Measurements from ENCODE around the gene CIAO2A.
"Not testable (repeated sequence)": the region's sequence is repeated elsewhere in the genome, so short reads cannot be mapped to it uniquely, and the experiment has no call there.

The CIAO2A gene

GRCh38 chr15:64070965-64071851, 22.4 kb downstream of the CIAO2A start:
- no peak for DNase-seq

- no peak for DNase-seq
Observed at GRCh38 chr15:64070106-64070505, 23.5 kb downstream of the CIAO2A start.

- DNase-seq, result no peak
Observed at GRCh38 chr15:64068133-64068532, 25.5 kb downstream of the CIAO2A start.

- DNase-seq, result peak; percentile 80
Observed at GRCh38 chr15:64067564-64068030, 26.0 kb downstream of the CIAO2A start.

GRCh38 chr15:64066451-64066850, 27.2 kb downstream of the CIAO2A start:
- DNase-seq, result no peak

GRCh38 chr15:64060716-64061115, 32.9 kb downstream of the CIAO2A start:
- DNase-seq, result no peak

- DNase-seq, result not testable (repeated sequence)
Observed at GRCh38 chr15:64059104-64059503, 34.5 kb downstream of the CIAO2A start.

GRCh38 chr15:64058279-64058678, 35.4 kb downstream of the CIAO2A start:
- no peak for DNase-seq

GRCh38 chr15:64053674-64054073, 40.0 kb downstream of the CIAO2A start:
- DNase-seq, result not testable (repeated sequence)

GRCh38 chr15:64052925-64053491, 40.6 kb downstream of the CIAO2A start:
- DNase-seq, result no peak

GRCh38 chr15:64051407-64052259, 42.0 kb downstream of the CIAO2A start:
- DNase-seq, result no peak

- no peak for DNase-seq
Observed at GRCh38 chr15:64051093-64051402, 42.6 kb downstream of the CIAO2A start.

- DNase-seq, result no peak
Observed at GRCh38 chr15:64050281-64051092, 43.2 kb downstream of the CIAO2A start.

- DNase-seq, result no peak
Observed at GRCh38 chr15:64048781-64049460, 44.7 kb downstream of the CIAO2A start.

- DNase-seq, result peak; percentile 76
Observed at GRCh38 chr15:64046421-64047153, 47.1 kb downstream of the CIAO2A start, which contains the start of gene DAPK2. Gene DAPK2 (minus strand): TSS chr15:64046485. CDS start chr15:64040261, 6,224 bp downstream.

- DNase-seq, result no peak
Observed at GRCh38 chr15:64045774-64046420, 47.7 kb downstream of the CIAO2A start.

GRCh38 chr15:64045101-64045435, 48.6 kb downstream of the CIAO2A start:
- no peak for DNase-seq

GRCh38 chr15:64044300-64045100, 49.1 kb downstream of the CIAO2A start:
- DNase-seq, result no peak

GRCh38 chr15:64038878-64039610, 54.6 kb downstream of the CIAO2A start:
- no peak for DNase-seq
